Sigmoid colon (tissue), 3 donors: ENCODE measurements around the gene OR6B1.

Source experiments
- POLR2A ChIP-seq, 2 donors: fragments of 450-650 bp; IDR thresholded peaks; one replicate each; pipeline ENCODE4 v1.6.1; 2016; ENCODE audit warnings: antibody characterized with exemption in 2 of 2, mild to moderate bottlenecking in 2 of 2, moderate library complexity in 2 of 2
- TF ChIP-seq, protein P1 (sequence below), 4 experiments: fragments of 450-650 bp in 3 of 4; fragments of 200-600 bp in 1 of 4; IDR thresholded peaks; one replicate each; pipeline ENCODE4 v1.5.1; 2016 to 2019; ENCODE audit warnings: antibody characterized with exemption in 4 of 4, mild to moderate bottlenecking in 3 of 4, moderate library complexity in 2 of 4

DNA sequence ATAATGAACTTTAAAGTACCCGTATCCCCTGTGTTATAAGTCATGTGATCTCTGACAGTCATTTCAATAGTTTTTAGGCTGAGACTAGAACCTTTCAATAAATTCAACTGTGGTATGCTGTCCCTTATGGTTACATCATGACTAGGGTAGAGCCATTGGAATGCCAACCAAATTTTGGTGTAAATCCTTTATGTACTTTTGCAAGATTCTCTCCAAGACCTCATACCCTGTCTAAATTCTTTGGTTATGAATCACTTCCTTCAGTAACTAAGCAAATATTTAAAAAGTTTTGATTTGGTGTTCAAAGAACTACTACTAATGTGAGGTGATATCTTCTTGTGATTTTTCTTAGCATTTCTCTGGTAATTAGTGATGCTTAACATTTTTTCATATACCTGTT is 20.8 kb upstream of the OR6B1 start:
- TF ChIP-seq, protein P1, sequence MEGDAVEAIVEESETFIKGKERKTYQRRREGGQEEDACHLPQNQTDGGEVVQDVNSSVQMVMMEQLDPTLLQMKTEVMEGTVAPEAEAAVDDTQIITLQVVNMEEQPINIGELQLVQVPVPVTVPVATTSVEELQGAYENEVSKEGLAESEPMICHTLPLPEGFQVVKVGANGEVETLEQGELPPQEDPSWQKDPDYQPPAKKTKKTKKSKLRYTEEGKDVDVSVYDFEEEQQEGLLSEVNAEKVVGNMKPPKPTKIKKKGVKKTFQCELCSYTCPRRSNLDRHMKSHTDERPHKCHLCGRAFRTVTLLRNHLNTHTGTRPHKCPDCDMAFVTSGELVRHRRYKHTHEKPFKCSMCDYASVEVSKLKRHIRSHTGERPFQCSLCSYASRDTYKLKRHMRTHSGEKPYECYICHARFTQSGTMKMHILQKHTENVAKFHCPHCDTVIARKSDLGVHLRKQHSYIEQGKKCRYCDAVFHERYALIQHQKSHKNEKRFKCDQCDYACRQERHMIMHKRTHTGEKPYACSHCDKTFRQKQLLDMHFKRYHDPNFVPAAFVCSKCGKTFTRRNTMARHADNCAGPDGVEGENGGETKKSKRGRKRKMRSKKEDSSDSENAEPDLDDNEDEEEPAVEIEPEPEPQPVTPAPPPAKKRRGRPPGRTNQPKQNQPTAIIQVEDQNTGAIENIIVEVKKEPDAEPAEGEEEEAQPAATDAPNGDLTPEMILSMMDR (IDR thresholded peaks at IDR 0.05): no peak
- no peak for TF ChIP-seq POLR2A (IDR thresholded peaks at IDR 0.05)
